Fibroblast of skin of scalp (primary cell): ENCODE results near the gene MAK. TPM values are rescaled to one million over a fixed set of nuclear protein-coding genes. Genes with fewer than 3 reads are reported as not detected.
"Not testable (repeated sequence)": the region's sequence is repeated elsewhere in the genome, so short reads cannot be mapped to it uniquely, and the experiment has no call there.

Source experiments
- DNase-seq: peaks from one replicate; pipeline ENCODE4 v3.0.0-alpha.2; 2013
- polyA plus RNA-seq, 2 experiments: library from polyadenylated mRNA; unstranded; fragments of 120-200 nt; gene quantifications; one replicate each; pipeline ENCODE4 v1.2.1, GENCODE V29; 2013; ENCODE audit not compliant: insufficient read length in 2 of 2

The MAK gene, protein sequence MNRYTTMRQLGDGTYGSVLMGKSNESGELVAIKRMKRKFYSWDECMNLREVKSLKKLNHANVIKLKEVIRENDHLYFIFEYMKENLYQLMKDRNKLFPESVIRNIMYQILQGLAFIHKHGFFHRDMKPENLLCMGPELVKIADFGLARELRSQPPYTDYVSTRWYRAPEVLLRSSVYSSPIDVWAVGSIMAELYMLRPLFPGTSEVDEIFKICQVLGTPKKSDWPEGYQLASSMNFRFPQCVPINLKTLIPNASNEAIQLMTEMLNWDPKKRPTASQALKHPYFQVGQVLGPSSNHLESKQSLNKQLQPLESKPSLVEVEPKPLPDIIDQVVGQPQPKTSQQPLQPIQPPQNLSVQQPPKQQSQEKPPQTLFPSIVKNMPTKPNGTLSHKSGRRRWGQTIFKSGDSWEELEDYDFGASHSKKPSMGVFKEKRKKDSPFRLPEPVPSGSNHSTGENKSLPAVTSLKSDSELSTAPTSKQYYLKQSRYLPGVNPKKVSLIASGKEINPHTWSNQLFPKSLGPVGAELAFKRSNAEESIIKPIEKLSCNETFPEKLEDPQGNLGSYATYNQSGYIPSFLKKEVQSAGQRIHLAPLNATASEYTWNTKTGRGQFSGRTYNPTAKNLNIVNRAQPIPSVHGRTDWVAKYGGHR
- polyA plus RNA-seq (2013, experiment 1 of 2; ENCODE audit: insufficient read length) = 0.07 TPM
- polyA plus RNA-seq (2013, experiment 2 of 2; ENCODE audit: insufficient read length) = 0.14 TPM

- DNase-seq = peak; percentile 63
Measured at GRCh38 chr6:10837995-10838793, at the start of gene MAK. Gene MAK (minus strand): TSS chr6:10838539. CDS start chr6:10830648, 7,891 bp downstream.

- DNase-seq = peak; percentile 34
Measured at GRCh38 chr6:10886691-10887502, 48.6 kb upstream of the MAK start, which contains the start of gene SYCP2L. Gene SYCP2L (plus strand): TSS chr6:10887052. CDS start chr6:10887127, 75 bp downstream.

DNA sequence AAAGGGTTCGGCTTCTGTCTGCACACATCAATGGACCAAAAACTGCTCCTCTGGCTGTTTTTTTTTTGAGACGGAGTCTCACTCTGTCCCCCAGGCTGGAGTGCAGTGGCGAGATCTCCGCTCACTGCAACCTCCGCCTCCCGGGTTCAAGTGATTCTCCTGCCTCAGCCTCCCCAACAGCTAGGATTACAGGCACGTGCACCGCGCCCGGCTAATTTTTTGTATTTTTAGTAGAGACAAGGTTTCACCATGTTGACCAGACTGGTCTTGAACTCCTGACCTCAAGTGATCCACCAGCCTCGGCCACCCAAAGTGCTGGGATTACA lies 48.0 kb upstream of the MAK start:
- not testable (repeated sequence) for DNase-seq

GRCh38 chr6:10884245-10884972 lies 46.1 kb upstream of the MAK start:
- no peak for DNase-seq

DNA sequence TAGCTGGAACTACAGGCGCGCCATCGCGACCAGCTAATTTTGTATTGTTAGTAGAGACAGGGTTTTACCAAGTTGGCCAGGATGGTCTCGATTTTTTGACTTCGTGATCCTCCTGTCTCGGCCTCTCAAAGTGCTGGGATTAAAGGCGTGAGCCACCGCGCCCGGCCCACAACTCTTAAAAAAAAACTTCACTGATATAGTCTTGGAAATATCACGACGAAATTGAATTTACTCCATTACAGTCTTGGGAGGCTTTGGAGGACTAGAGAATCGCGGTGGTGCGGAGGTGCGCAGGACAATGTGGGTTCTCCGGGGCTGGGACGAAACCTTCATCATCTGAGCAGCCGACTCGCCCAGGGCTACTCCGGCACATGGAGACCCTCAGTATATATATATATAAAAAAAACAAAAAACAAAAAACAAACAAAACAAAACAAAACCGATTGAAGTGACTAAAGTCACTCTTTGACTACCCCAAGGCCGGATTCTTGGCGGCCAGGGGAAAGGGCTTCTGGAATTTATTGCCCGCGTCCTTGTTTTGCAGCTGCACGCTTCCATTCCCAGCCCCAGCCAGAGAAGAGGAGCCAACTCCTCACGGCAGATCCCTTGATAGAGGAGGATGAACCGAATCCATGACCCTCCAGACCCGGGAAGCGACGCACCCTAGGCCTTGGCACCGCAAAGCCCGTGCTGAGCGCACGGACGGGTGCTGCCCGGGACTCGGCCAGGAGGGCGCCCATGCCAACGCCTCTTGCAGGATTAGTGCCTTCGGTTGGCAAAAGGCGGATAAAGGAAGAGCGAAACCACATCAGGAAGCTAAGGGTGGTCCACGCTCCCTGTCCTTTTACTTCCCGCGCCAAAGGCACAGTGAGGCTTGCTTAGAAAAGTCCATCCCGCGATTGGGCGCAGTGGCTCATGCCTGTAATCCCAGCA lies 45.2 kb upstream of the MAK start:
- DNase-seq = no peak

DNA sequence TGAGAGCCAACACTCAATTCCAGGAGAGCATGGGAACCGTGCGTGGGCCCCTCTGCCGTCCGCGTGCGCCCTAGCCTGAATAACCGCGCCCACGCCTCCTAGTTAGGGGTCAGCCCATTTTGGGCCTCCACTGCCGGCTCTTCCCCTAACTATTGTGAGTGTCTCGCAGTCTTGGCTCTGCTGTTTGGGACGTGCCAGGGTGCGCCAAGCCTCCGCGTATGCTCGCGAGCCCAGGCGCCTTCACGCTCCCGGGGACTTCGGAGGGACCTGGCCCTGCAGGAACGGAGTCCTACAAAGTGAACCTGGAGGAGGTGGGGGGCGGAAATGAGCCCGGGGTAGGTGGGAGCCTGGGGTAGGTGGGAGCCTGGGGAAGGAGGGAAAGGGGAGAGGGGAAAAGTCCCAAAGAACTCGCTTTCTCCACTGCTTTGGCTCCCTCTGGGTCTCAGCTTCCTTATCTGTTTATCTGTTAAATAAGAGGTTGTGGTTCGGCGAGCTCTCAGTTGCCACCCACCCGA lies 44.4 kb upstream of the MAK start:
- no peak for DNase-seq

DNA sequence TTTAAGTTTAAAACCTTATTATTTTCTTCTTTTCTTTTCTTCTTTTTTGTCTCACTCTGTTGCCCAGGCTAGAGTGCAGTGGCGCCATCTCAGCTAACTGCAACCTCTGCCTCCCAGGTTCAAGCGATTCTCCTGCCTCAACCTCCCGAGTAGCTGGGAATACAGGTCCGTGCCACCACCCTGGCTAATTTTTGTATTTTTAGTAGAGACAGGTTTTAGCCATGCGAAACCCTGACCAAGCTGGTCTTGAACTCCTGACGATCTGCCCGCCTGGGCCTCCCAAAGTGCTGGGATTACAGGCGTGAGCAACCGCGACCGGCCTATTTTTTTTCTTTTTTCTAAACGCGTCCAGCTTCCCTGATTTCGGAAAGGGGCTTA lies 43.9 kb upstream of the MAK start:
- DNase-seq = not testable (repeated sequence)

- no peak for DNase-seq
Measured at GRCh38 chr6:10880366-10880765, 42.0 kb upstream of the MAK start.

- no peak for DNase-seq
Measured at GRCh38 chr6:10877871-10878270, 39.5 kb upstream of the MAK start.

DNA sequence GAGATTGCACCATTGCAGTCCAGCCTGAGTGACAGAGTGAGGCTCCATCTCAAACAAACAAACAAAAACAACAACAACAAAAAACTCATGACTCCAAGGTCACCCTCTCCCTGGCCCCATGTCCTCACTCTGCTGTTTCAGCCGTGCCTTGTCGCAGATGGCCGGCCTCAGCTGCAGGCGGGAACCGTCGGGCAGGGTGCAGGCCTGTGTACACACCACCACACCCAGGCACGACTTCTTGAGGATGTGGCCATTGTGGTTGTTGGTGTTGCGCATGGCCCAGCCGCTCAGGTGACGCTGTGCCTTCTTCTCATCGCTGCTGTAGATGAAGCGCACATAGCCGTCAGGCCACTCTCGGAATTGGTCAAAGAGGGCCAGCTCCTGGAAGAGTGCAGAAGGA lies 38.7 kb upstream of the MAK start:
- no peak for DNase-seq

- no peak for DNase-seq
Measured at GRCh38 chr6:10875026-10875425, 36.7 kb upstream of the MAK start.

- DNase-seq = no peak
Measured at GRCh38 chr6:10874207-10874606, 35.9 kb upstream of the MAK start.

GRCh38 chr6:10873374-10873773 lies 35.0 kb upstream of the MAK start:
- no peak for DNase-seq

DNA sequence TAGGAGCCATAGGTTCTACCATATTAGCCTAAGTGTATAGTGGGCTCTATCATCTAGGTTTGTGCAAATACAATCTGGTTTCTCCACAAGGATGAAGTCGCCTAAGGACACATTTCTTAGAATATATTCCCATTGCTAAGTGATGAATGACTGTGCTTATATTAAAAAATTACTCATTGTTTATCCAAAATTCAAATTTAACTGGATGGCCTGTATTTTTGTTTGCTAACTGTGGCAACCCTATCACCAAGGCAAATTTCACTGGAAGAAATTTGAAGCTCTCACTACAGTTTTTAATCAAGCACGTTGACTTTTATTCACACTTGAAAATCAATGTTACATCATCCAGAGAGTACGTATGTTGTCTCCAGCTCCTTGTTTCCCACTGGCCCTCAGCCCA lies 29.6 kb upstream of the MAK start:
- DNase-seq = no peak

DNA sequence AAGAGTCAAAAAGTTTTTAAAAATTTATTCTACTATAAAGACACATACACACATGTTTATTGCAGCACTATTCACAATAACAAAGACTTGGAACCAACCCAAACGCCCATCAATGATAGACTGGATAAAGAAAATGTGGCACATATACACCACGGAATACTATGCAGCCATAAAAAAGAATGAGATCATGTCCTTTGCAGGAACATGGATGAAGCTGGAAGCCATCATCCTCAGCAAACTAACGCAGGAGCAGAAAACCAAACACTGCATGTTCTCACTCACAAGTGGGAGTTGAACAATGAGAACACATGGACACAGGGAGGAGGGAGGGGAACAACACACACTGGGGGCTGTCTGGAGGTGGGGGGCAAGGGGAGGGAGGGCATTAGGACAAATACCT lies 28.4 kb upstream of the MAK start:
- DNase-seq = not testable (repeated sequence)

- DNase-seq = not testable (repeated sequence)
Measured at GRCh38 chr6:10863031-10863430, 24.7 kb upstream of the MAK start.

DNA sequence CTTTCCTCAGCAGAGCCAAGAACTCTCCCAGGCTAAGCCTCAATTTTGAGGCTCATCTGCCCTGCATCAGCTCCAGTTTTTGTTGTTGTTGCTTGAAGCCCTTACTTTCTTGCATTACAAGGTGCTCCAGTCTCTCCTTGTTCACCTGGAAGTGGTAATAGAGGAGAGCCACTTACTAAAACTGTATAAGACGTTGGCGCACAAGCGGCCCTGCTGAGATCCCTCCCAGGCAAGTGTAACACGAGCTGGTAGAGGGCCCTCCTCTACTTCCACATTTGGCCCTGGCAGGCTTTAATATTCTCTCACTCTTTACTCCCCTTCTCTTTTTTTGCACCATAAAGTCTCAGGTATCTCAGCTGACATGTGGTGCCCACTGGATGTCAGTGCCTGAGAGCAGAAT lies 24.0 kb upstream of the MAK start:
- no peak for DNase-seq

- DNase-seq = no peak
Measured at GRCh38 chr6:10861086-10861485, 22.7 kb upstream of the MAK start.

DNA sequence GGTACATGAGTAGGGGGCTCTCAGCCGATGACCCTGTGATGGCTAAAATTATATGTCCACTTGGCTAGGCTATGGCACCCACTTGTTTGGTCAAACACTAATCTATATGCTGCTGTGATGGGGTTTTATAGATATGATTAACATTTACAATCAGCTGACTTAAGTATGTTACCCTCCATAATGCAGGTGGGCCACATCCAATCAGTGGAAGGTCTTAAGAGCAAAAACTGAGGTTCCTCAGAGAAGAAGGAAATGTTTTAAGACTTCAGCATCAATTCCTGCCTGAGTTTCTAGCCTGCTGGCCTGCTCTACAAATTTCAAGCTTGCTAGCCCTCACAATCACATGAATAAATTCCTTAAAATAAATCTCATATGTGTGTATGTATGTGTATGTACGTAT lies 18.9 kb upstream of the MAK start:
- DNase-seq = no peak
